B cell (primary cell): ENCODE measurements around the gene ATF3. TPM values are rescaled to one million over a fixed set of nuclear protein-coding genes. Genes with fewer than 3 reads are reported as not detected.

Experiments
- ATAC-seq: fragments of 200-7000 bp; cut with Tn5 transposase; one replicate; pipeline ENCODE4 v1.10.0; 2021; ENCODE audit warnings: low read depth, mild to moderate bottlenecking, moderate number of reproducible peaks, moderate library complexity
- CTCF ChIA-PET: fragments of 350-600 bp; sonication (Branson Sonifier 250); formaldehyde crosslinking; loops from one replicate; lab custom pipeline; 2021; ENCODE audit warnings: antibody characterized with exemption, inconsistent platforms; lab: Charles Lee
- POLR2A ChIA-PET: fragments of 350-600 bp; sonication (Branson Sonifier 250); formaldehyde crosslinking; loops from one replicate; lab custom pipeline; 2021; ENCODE audit warnings: antibody characterized with exemption; lab: Charles Lee
- DNase-seq: peaks from one replicate; pipeline ENCODE4 v3.0.0; 2013
- H2AFZ ChIP-seq: 2 replicates; pipeline ENCODE4 v1.6.1; 2012; ENCODE audit warnings: mild to moderate bottlenecking, low read depth, low read length; ENCODE audit not compliant: insufficient read depth, poor library complexity, severe bottlenecking
- H3K27ac ChIP-seq, 2 donors: 1 replicate in 1 of 2; 2 replicates in 1 of 2; pipeline ENCODE4 v1.5.1; 2012 to 2013; ENCODE audit warnings: low read length in 2 of 2, mild to moderate bottlenecking in 2 of 2, moderate library complexity in 1 of 2
- H3K27me3 ChIP-seq, 4 experiments: fragments of 200-600 bp in 1 of 4; sonication (generic) in 1 of 4; replicated peaks in 1 of 4; 1 replicate in 2 of 4; 2 replicates in 2 of 4; pipeline versions ENCODE4 v1.6.1 to v1.7.0; 2013 to 2016; ENCODE audit warnings: low read length in 3 of 4, mild to moderate bottlenecking in 2 of 4, mixed read lengths in 1 of 4, moderate library complexity in 1 of 4; ENCODE audit not compliant: insufficient read depth in 4 of 4, control insufficient read depth in 3 of 4; ENCODE audit errors: control extremely low read depth in 1 of 4
- H3K36me3 ChIP-seq, 2 experiments: replicated peaks in 1 of 2; 1 replicate in 1 of 2; 2 replicates in 1 of 2; pipeline versions ENCODE4 v1.6.1 to v1.7.1; 2013; ENCODE audit warnings: low read length in 1 of 2; ENCODE audit not compliant: insufficient read depth in 2 of 2, control insufficient read depth in 1 of 2; ENCODE audit errors: control extremely low read depth in 1 of 2, extremely low read depth in 1 of 2
- H3K4me1 ChIP-seq, 2 donors: fragments of 200-600 bp in 1 of 2; sonication (generic) in 1 of 2; 1 replicate in 1 of 2; 2 replicates in 1 of 2; pipeline versions ENCODE4 v1.5.1 to v1.6.1; 2013 to 2017; ENCODE audit warnings: low read length in 2 of 2; ENCODE audit not compliant: control insufficient read depth in 2 of 2, insufficient read depth in 2 of 2
- H3K4me2 ChIP-seq: replicated peaks from 2 replicates; pipeline ENCODE3; 2012; ENCODE audit warnings: mild to moderate bottlenecking, low read depth, low read length; ENCODE audit not compliant: poor library complexity, severe bottlenecking
- H3K4me3 ChIP-seq, 5 experiments: fragments of 200-600 bp in 1 of 5; sonication (generic) in 1 of 5; 1 replicate in 3 of 5; 2 replicates in 2 of 5; pipeline versions ENCODE4 v1.5.1 to v1.7.0; 2011 to 2016; ENCODE audit warnings: low read length in 4 of 5, mild to moderate bottlenecking in 4 of 5, low read depth in 2 of 5, control low read depth in 1 of 5, moderate library complexity in 1 of 5; ENCODE audit not compliant: insufficient read depth in 1 of 5; ENCODE audit errors: control extremely low read depth in 1 of 5, extremely low read depth in 1 of 5
- H3K79me2 ChIP-seq: fragments of 200-600 bp; sonication (generic); one replicate; pipeline ENCODE4 v1.6.0; 2016; ENCODE audit warnings: low read length; ENCODE audit not compliant: control insufficient read depth, insufficient read depth
- H3K9ac ChIP-seq: fragments of 200-600 bp; sonication (generic); 2 replicates; pipeline ENCODE4 v1.6.1; 2017; ENCODE audit warnings: mild to moderate bottlenecking, low read length, moderate library complexity
- H3K9me3 ChIP-seq, 3 donors: one replicate each; pipeline versions ENCODE4 v1.6.1 to v1.7.1; 2013; ENCODE audit warnings: low read length in 2 of 3; ENCODE audit not compliant: control insufficient read depth in 2 of 3, insufficient read depth in 1 of 3; ENCODE audit errors: control extremely low read depth in 1 of 3
- H4K20me1 ChIP-seq: 2 replicates; pipeline ENCODE4 v1.6.0; 2012; ENCODE audit warnings: mild to moderate bottlenecking, low read length; ENCODE audit not compliant: insufficient read depth, control insufficient read depth, poor library complexity, severe bottlenecking
- H3K27ac Mint-ChIP-seq: one replicate; pipeline ENCODE4 v1.8.0; 2021; ENCODE audit warnings: mixed read lengths
- H3K27me3 Mint-ChIP-seq: one replicate; pipeline ENCODE4 v1.8.0; 2021; ENCODE audit warnings: mixed read lengths
- H3K4me1 Mint-ChIP-seq: one replicate; pipeline ENCODE4 v1.8.0; 2021; ENCODE audit warnings: mixed read lengths
- H3K4me3 Mint-ChIP-seq: one replicate; pipeline ENCODE4 v1.8.0; 2021; ENCODE audit warnings: mixed read lengths
- H3K9me3 Mint-ChIP-seq: one replicate; pipeline ENCODE4 v1.8.0; 2022; ENCODE audit warnings: mixed read lengths; ENCODE audit not compliant: insufficient read depth
- EZH2 ChIP-seq: IDR thresholded peaks from 2 replicates; pipeline ENCODE4 v1.6.1; 2012; ENCODE audit warnings: borderline replicate concordance, low read depth, mild to moderate bottlenecking, moderate library complexity, low read length; ENCODE audit not compliant: insufficient read depth, poor library complexity, severe bottlenecking
- WGBS: methylation state at CpG from one replicate; pipeline ENCODE4 v1.1.5; 2013; ENCODE audit warnings: missing lambda C conversion rate; ENCODE audit not compliant: insufficient coverage; 5-methylcytosine and 5-hydroxymethylcytosine counted together
- intact Hi-C: fragments of 100-400 bp; cut with micrococcal nuclease; formaldehyde crosslinking; loops from one replicate; pipeline ENCODE4 v1.10.0; 2022
- polyA plus RNA-seq: library from polyadenylated mRNA; depleted of rRNA; stranded (reverse); fragments of >200 nt; gene quantifications from 2 replicates; pipeline ENCODE4 v1.2.3, GENCODE V29; 2012
- total RNA-seq, 2 donors: library from RNA; stranded (reverse); fragments of 120-200 nt in 1 of 2; gene quantifications; 1 replicate in 1 of 2; 2 replicates in 1 of 2; pipeline versions ENCODE4 v1.2.3 to v1.2.4, GENCODE V29; 2013 to 2022
- TF ChIP-seq, protein P1 (sequence below): fragments of 200-600 bp; IDR thresholded peaks from one replicate; pipeline ENCODE4 v1.8.0; 2022; ENCODE audit warnings: antibody characterized with exemption, mild to moderate bottlenecking

The ATF3 gene
- total and polyA plus RNA-seq, 2 donors (not counting 1 experiment from before 2014, with no cell fraction given), result 4.5 to 42.3 TPM

DNA sequence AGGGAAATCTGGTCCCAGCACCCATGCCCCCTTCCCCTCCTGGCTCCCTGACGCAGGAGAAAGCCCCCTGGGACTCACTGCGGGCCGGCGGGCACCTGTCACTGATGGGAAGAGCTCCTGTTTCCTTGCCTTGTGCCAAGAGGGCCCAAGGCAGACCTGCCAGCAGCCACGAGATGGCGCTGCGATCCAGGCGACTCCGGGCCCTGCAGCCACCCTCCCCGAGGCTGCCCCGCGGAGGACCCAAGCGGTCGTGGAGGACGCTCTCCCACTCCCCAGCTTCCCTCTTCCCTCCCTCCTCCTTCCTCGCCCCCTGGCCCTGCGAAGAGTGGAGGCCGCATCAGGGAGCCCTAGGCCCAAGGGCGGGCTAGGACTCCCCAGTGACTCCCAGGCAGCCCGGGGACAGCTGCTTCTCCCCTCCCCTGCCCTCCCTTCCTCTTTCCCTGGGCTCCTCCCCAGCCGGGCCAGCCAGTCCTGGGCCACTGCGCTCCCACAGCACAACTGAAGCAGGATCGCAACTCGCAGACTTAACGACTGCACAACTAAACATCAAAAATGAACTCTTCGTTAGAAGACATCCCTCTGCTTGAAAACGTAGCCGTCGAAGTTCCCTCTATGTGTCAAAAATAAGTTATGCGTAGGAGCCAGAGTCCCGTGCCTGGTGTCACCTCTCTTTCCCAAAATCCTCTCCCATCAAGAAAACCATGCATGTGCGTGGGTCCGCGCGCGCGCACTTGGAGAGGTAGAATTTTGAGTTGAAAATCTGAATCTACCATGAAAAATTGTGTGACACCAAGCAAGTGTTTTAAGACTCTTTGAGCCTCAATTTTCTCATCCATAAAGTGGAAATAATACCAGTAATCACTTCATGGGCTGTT, 56.9 kb downstream of the ATF3 start:
- Histone ChIP-seq H3K4me2 (peak overlapping the region; percentile 83), H3K9ac (peak overlapping the region; percentile 52), H3K9me3 (no peaks in the 10 kb centered on the region), H2AFZ (peak overlapping the region; percentile 80), H3K36me3 (no peaks in the 10 kb centered on the region), H3K27ac (no peak overlapping the region), H3K27me3 (peaks cover 0 to 6% (median 0%) of the 10 kb centered on the region in 4 experiments), H3K4me3 (peak overlapping the region in 4 of 5 experiments; percentile 24 to 58 (median 48)), H3K79me2 (no peaks in the 10 kb centered on the region), H3K4me1 (peaks cover 6 to 22% of the 10 kb centered on the region in 2 donors), H4K20me1 (no peaks in the 10 kb centered on the region)
- no peak overlapping the region for H3K27ac Mint-ChIP-seq
- no peaks in the 10 kb centered on the region for H3K9me3 Mint-ChIP-seq
- WGBS, result 6% methylated on average over 25 of the region's 37 CpGs
- intact Hi-C loops, result loop anchor here (1.0 kb wide), 4 partner anchors 35 to 330 kb away; no protein-coding TSS in a partner anchor
- peak; percentile 85 for DNase-seq
- H3K4me3 Mint-ChIP-seq, result peak overlapping the region; percentile 79
- CTCF ChIA-PET, result interaction anchor here (0.6 to 2.9 kb wide), 50 partner anchors 9 to 599 kb away, joined by 3 to 90 read pairs (median 4); partner anchors contain the start of genes NSL1 and TATDN3
- TF ChIP-seq, protein P1, sequence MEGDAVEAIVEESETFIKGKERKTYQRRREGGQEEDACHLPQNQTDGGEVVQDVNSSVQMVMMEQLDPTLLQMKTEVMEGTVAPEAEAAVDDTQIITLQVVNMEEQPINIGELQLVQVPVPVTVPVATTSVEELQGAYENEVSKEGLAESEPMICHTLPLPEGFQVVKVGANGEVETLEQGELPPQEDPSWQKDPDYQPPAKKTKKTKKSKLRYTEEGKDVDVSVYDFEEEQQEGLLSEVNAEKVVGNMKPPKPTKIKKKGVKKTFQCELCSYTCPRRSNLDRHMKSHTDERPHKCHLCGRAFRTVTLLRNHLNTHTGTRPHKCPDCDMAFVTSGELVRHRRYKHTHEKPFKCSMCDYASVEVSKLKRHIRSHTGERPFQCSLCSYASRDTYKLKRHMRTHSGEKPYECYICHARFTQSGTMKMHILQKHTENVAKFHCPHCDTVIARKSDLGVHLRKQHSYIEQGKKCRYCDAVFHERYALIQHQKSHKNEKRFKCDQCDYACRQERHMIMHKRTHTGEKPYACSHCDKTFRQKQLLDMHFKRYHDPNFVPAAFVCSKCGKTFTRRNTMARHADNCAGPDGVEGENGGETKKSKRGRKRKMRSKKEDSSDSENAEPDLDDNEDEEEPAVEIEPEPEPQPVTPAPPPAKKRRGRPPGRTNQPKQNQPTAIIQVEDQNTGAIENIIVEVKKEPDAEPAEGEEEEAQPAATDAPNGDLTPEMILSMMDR, result peak; percentile 93
- TF ChIP-seq EZH2, result no peak
- no peaks in the 10 kb centered on the region for H3K27me3 Mint-ChIP-seq
- peak; percentile 93 for ATAC-seq
- POLR2A ChIA-PET, result no interaction called here
- peaks cover 16% of the 10 kb centered on the region for H3K4me1 Mint-ChIP-seq
